A549 (cell line): ENCODE data around the gene MPPE1. TPM values are rescaled to one million over a fixed set of nuclear protein-coding genes. Genes with fewer than 3 reads are reported as not detected.

Experiments
- ATAC-seq, 2 experiments: fragments of 200-7000 bp in 1 of 2; fragments of >200 bp in 1 of 2; cut with Nextera tagmentation in 1 of 2; cut with Tn5 transposase in 1 of 2; 3 replicates each; pipeline versions ENCODE4 v1.8.0 to v1.9.1; 2018 to 2020; ENCODE audit warnings: mild to moderate bottlenecking in 1 of 2, moderate library complexity in 1 of 2
- CTCF ChIA-PET: fragments of 300-600 bp; sonication (Branson Sonifier 250); formaldehyde crosslinking; extraction: SDS; loops from one replicate; lab custom pipeline; 2021; ENCODE audit warnings: antibody characterized with exemption, inconsistent platforms; lab: Yijun Ruan, JAX
- POLR2A ChIA-PET: fragments of 350-600 bp; formaldehyde crosslinking; extraction: SDS; loops from one replicate; lab custom pipeline; 2021; ENCODE audit warnings: antibody characterized with exemption, inconsistent platforms; lab: Yijun Ruan, JAX
- DNase-seq, 2 experiments: peaks; one replicate each; pipeline versions ENCODE4 v3.0.0 to v3.0.0-alpha.2; 2011 to 2016; ENCODE audit warnings: low read depth in 1 of 2, low spot score in 1 of 2
- FAIRE-seq: peaks from 2 replicates; lab custom pipeline; 2011; peaks lifted over from hg19 to GRCh38; lab: Jason Lieb, UNC
- H3K27ac ChIP-seq, 2 experiments: fragments of >200 bp; sonication (Bioruptor Twin); formaldehyde crosslinking; 3 replicates each; pipeline ENCODE4 v1.5.1; 2016 to 2017
- H3K4me1 ChIP-seq: fragments of >200 bp; sonication (Bioruptor Twin); formaldehyde crosslinking; 3 replicates; pipeline ENCODE4 v1.6.1; 2016
- H3K4me2 ChIP-seq: fragments of >200 bp; sonication (Bioruptor Twin); formaldehyde crosslinking; 3 replicates; pipeline ENCODE4 v1.6.1; 2016
- H3K4me3 ChIP-seq: fragments of >200 bp; sonication (Bioruptor Twin); formaldehyde crosslinking; 3 replicates; pipeline ENCODE4 v1.5.1; 2016
- H3K9me3 ChIP-seq: fragments of >200 bp; sonication (Bioruptor Twin); formaldehyde crosslinking; 3 replicates; pipeline ENCODE4 v1.6.1; 2016
- BHLHE40 ChIP-seq: IDR thresholded peaks from 2 replicates; pipeline ENCODE4 v1.6.1; 2012; ENCODE audit warnings: low read depth, low read length, inconsistent platforms
- CBX2 ChIP-seq: fragments of 200-600 bp; sonication (generic); IDR thresholded peaks from 2 replicates; pipeline ENCODE4 v1.6.1; 2016; ENCODE audit warnings: low read depth, mild to moderate bottlenecking, borderline replicate concordance
- CBX8 ChIP-seq: fragments of 200-600 bp; sonication (generic); IDR thresholded peaks from 2 replicates; pipeline ENCODE4 v1.6.1; 2016
- CTCF ChIP-seq: fragments of >200 bp; sonication (Bioruptor Twin); formaldehyde crosslinking; IDR thresholded peaks from 3 replicates; pipeline ENCODE4 v1.5.1; 2016
- E2F6 ChIP-seq: IDR thresholded peaks from 2 replicates; pipeline ENCODE4 v1.6.1; 2012; ENCODE audit warnings: low read depth, borderline replicate concordance
- EHMT2 ChIP-seq: fragments of 200-600 bp; sonication (generic); IDR thresholded peaks from 2 replicates; pipeline ENCODE4 v1.6.1; 2016; ENCODE audit warnings: antibody characterized with exemption, low read depth, mild to moderate bottlenecking, moderate library complexity
- EP300 ChIP-seq, 2 experiments: fragments of >200 bp; sonication (Bioruptor Twin); formaldehyde crosslinking; IDR thresholded peaks; 2 replicates in 1 of 2; 3 replicates in 1 of 2; pipeline ENCODE4 v1.6.1; 2016 to 2017
- FOSB ChIP-seq: fragments of 250-450 bp; sonication (Bioruptor Pico); IDR thresholded peaks from 2 replicates; pipeline ENCODE4 v1.5.0; 2020; ENCODE audit warnings: mild to moderate bottlenecking, moderate library complexity
- FOSL2 ChIP-seq, 2 experiments: fragments of 450-650 bp in 1 of 2; fragments of >200 bp in 1 of 2; sonication (Bioruptor Twin) in 1 of 2; formaldehyde crosslinking; IDR thresholded peaks; 2 replicates each; pipeline versions ENCODE4 v1.5.0 to v1.6.1; 2016 to 2020; ENCODE audit warnings: mild to moderate bottlenecking in 1 of 2, moderate library complexity in 1 of 2
- FOXS1 ChIP-seq: fragments of 250-450 bp; sonication (Bioruptor Pico); IDR thresholded peaks from 2 replicates; pipeline ENCODE4 v1.5.0; 2020; ENCODE audit warnings: mild to moderate bottlenecking, moderate library complexity
- HES2 ChIP-seq: fragments of >200 bp; sonication (Bioruptor Twin); formaldehyde crosslinking; IDR thresholded peaks from 2 replicates; pipeline ENCODE4 v1.6.1; 2016
- HMGXB4 ChIP-seq: fragments of 250-450 bp; sonication (Bioruptor Pico); IDR thresholded peaks from 2 replicates; pipeline ENCODE4 v1.5.0; 2021; ENCODE audit warnings: mild to moderate bottlenecking, moderate library complexity, borderline replicate concordance
- HOXA7 ChIP-seq: fragments of 250-450 bp; sonication (Bioruptor Pico); IDR thresholded peaks from 2 replicates; pipeline ENCODE4 v1.5.0; 2020; ENCODE audit warnings: mild to moderate bottlenecking, moderate library complexity
- HOXB13 ChIP-seq: fragments of 250-450 bp; sonication (Bioruptor Pico); IDR thresholded peaks from 2 replicates; pipeline ENCODE4 v1.5.0; 2020; ENCODE audit warnings: low read depth, mild to moderate bottlenecking, moderate library complexity
- KDM1A ChIP-seq: fragments of 200-600 bp; sonication (generic); IDR thresholded peaks from 2 replicates; pipeline ENCODE4 v1.6.1; 2016; ENCODE audit warnings: low read depth, mild to moderate bottlenecking
- KDM5A ChIP-seq: fragments of 200-600 bp; sonication (generic); IDR thresholded peaks from 2 replicates; pipeline ENCODE4 v1.6.1; 2016; ENCODE audit warnings: antibody characterized with exemption, mild to moderate bottlenecking
- MAZ ChIP-seq: fragments of 150-350 bp; IDR thresholded peaks from 2 replicates; pipeline ENCODE4 v1.6.1; 2014; ENCODE audit warnings: antibody characterized with exemption, low read depth, low read length, borderline replicate concordance
- POLR2AphosphoS2 ChIP-seq: conservative IDR thresholded peaks from 2 replicates; pipeline ENCODE4 v1.6.1; 2012; ENCODE audit warnings: low read length, improper control_type of control experiment, inconsistent platforms
- RAD21 ChIP-seq, 2 experiments: fragments of >200 bp in 1 of 2; sonication (Bioruptor Twin) in 1 of 2; formaldehyde crosslinking in 1 of 2; IDR thresholded peaks in 1 of 2; conservative IDR thresholded peaks in 1 of 2; 2 replicates in 1 of 2; 3 replicates in 1 of 2; pipeline ENCODE4 v1.6.1; 2012 to 2018; ENCODE audit warnings: inconsistent platforms in 1 of 2
- SMC3 ChIP-seq: fragments of >200 bp; sonication (Bioruptor Twin); formaldehyde crosslinking; IDR thresholded peaks from 3 replicates; pipeline ENCODE4 v1.6.1; 2018; ENCODE audit warnings: inconsistent platforms
- WGBS: methylation state at CpG from one replicate; pipeline ENCODE4 v1.1.6; 2017; ENCODE audit errors: missing lambda C conversion rate; 5-methylcytosine and 5-hydroxymethylcytosine counted together
- polyA plus RNA-seq, 4 experiments: library from polyadenylated mRNA; depleted of rRNA in 3 of 4; stranded (reverse); fragments of >200 nt; fragmentation: RNase III in 1 of 4; extraction: RNeasy Plus Mini Kit Qiagen cat#74134 plus additional on column Dnase treatment in 1 of 4; gene quantifications; 2 replicates in 3 of 4; 3 replicates in 1 of 4; pipeline ENCODE4 v1.2.3, GENCODE V29; 2011 to 2017

Gene MPPE1
- polyA plus RNA-seq, 2 of the 4 experiments (the other 2 are of a cell fraction), result 20.4 to 26.4 TPM

GRCh38 chr18:11866764-11867163 lies 41.4 kb downstream of the MPPE1 start:
- TF ChIP-seq E2F6, result no peak
- TF ChIP-seq HES2, result no peak
- TF ChIP-seq EHMT2, result no peak
- peak overlapping the region; percentile 42 to 50; a peak in 2 of 6 replicates for H3K27ac ChIP-seq
- H3K9me3 ChIP-seq, result no peaks in the 10 kb centered on the region
- ChIA-PET POLR2A (no interaction called here), CTCF (interaction anchor here (0.9 kb wide), 1 partner anchor 134 kb away, joined by 3 read pairs; no protein-coding TSS in a partner anchor)
- DNase-seq, result no peak
- no peak overlapping the region for H3K4me3 ChIP-seq
- no peak for FAIRE-seq
- ATAC-seq, result peak in 1 of 2 experiments; percentile 24; a peak in 1 of 6 replicates
- 81% methylated on average over 3 of the region's 5 CpGs for WGBS
- H3K4me2 ChIP-seq, result no peak overlapping the region
- H3K4me1 ChIP-seq, result peaks cover 7% of the 10 kb centered on the region

GRCh38 chr18:11866329-11866728 lies 41.8 kb downstream of the MPPE1 start:
- DNase-seq (no peak), FAIRE-seq (no peak), ATAC-seq (no peak)
- Histone ChIP-seq H3K4me1 (peaks cover 11% of the 10 kb centered on the region), H3K4me2 (no peak overlapping the region), H3K27ac (peak overlapping the region; percentile 42 to 50; a peak in 2 of 6 replicates), H3K9me3 (no peaks in the 10 kb centered on the region), H3K4me3 (no peak overlapping the region)
- TF ChIP-seq FOXS1 (CRISPR knock-in tag) (no peak), HMGXB4 (CRISPR knock-in tag) (no peak), BHLHE40 (no peak), CTCF (no peak), SMC3 (no peak), CBX2 (no peak), HOXB13 (no peak), EP300 (IDR thresholded peaks at IDR 0.05) (no peak), FOSL2 (IDR thresholded peaks at IDR 0.05) (no peak), FOSL2 (CRISPR knock-in tag; IDR thresholded peaks at IDR 0.05) (no peak), KDM5A (no peak), MAZ (no peak), RAD21 (conservative IDR thresholded peaks at IDR 0.05 in 1 of 2, IDR thresholded peaks at IDR 0.05 in 1 of 2) (no peak), POLR2AphosphoS2 (no peak), FOSB (CRISPR knock-in tag) (no peak), CBX8 (no peak), HOXA7 (CRISPR knock-in tag) (no peak), KDM1A (no peak)
- 89% methylated on average over 10 of the region's 10 CpGs for WGBS
- POLR2A ChIA-PET, result no interaction called here
- CTCF ChIA-PET, result interaction anchor here (0.7 to 0.9 kb wide), 2 partner anchors 133 kb away, joined by 3 read pairs; no protein-coding TSS in a partner anchor
